ENCODE results near the gene HLF. TPM values are rescaled to one million over a fixed set of nuclear protein-coding genes. Genes with fewer than 3 reads are reported as not detected.

HLF gene
- total RNA-seq = 1 to 10 TPM in 1 of 2 donors, under 1 TPM in 1; 0.11 to 1.8 TPM

GRCh38 chr17:55264645-55265298 lies at the start of gene HLF:
Gene HLF (plus strand): TSS chr17:55264960. CDS start chr17:55265485, 525 bp downstream.
- Mint-ChIP-seq H3K27ac (peak within 1 kb of the TSS in 1 of 2 donors; percentile 44), H3K36me3 (peaks cover 0 to 16% of the 10 kb centered on the region in 2 donors), H3K9me3 (no peaks in the 10 kb centered on the region)
- ATAC-seq = peak; percentile 75 to 98
- DNase-seq (ENCODE audit: low spot score in 2 of 2) = peak in 1 of 2 donors; percentile 78

- no peaks in the 10 kb centered on the region for H3K36me3 Mint-ChIP-seq
- no peak overlapping the region for H3K27ac Mint-ChIP-seq
- no peaks in the 10 kb centered on the region for H3K9me3 Mint-ChIP-seq
- DNase-seq (ENCODE audit: low spot score in 2 of 2) (no peak), ATAC-seq (no peak)
These were observed 49.0 kb upstream of the HLF start for GRCh38 chr17:55215711-55216110.

- ATAC-seq = no peak
- no peak for DNase-seq (ENCODE audit: low spot score in 2 of 2)
- H3K9me3 Mint-ChIP-seq = no peaks in the 10 kb centered on the region
- no peaks in the 10 kb centered on the region for H3K36me3 Mint-ChIP-seq
- no peak overlapping the region for H3K27ac Mint-ChIP-seq
These were observed 47.9 kb upstream of the HLF start for GRCh38 chr17:55216888-55217287.

- Mint-ChIP-seq H3K9me3 (no peaks in the 10 kb centered on the region), H3K36me3 (no peaks in the 10 kb centered on the region), H3K27ac (no peak overlapping the region)
- ATAC-seq (no peak), DNase-seq (ENCODE audit: low spot score in 2 of 2) (no peak)
These were observed 45.3 kb upstream of the HLF start for GRCh38 chr17:55219459-55219858.

GRCh38 chr17:55219934-55220333 lies 44.8 kb upstream of the HLF start:
- ATAC-seq (no peak), DNase-seq (ENCODE audit: low spot score in 2 of 2) (no peak)
- Mint-ChIP-seq H3K36me3 (no peaks in the 10 kb centered on the region), H3K9me3 (no peaks in the 10 kb centered on the region), H3K27ac (no peak overlapping the region)

- no peaks in the 10 kb centered on the region for H3K36me3 Mint-ChIP-seq
- no peaks in the 10 kb centered on the region for H3K9me3 Mint-ChIP-seq
- ATAC-seq = no peak
- H3K27ac Mint-ChIP-seq = no peak overlapping the region
- no peak for DNase-seq (ENCODE audit: low spot score in 2 of 2)
These were observed 41.2 kb upstream of the HLF start for GRCh38 chr17:55223524-55223923.

- no peak for ATAC-seq
- no peaks in the 10 kb centered on the region for H3K9me3 Mint-ChIP-seq
- H3K36me3 Mint-ChIP-seq = no peaks in the 10 kb centered on the region
These were observed 40.0 kb upstream of the HLF start for GRCh38 chr17:55224746-55225145.

GRCh38 chr17:55225237-55225636 lies 39.5 kb upstream of the HLF start:
- H3K36me3 Mint-ChIP-seq = no peaks in the 10 kb centered on the region
- DNase-seq (ENCODE audit: low spot score in 2 of 2) (no peak), ATAC-seq (no peak)
- H3K9me3 Mint-ChIP-seq = no peaks in the 10 kb centered on the region
- H3K27ac Mint-ChIP-seq = no peak overlapping the region

More at GRCh38 chr17:55224746-55225145, 40.0 kb upstream of the HLF start:
- no peak for DNase-seq (ENCODE audit: low spot score in 2 of 2)
- no peak overlapping the region for H3K27ac Mint-ChIP-seq

GRCh38 chr17:55228683-55229192 lies 36.0 kb upstream of the HLF start:
- H3K9me3 Mint-ChIP-seq = peaks cover 4% of the 10 kb centered on the region in 2 donors
- DNase-seq (ENCODE audit: low spot score in 2 of 2) (no peak), ATAC-seq (no peak)
- no peaks in the 10 kb centered on the region for H3K36me3 Mint-ChIP-seq
- no peak overlapping the region for H3K27ac Mint-ChIP-seq

GRCh38 chr17:55229276-55229675 lies 35.5 kb upstream of the HLF start:
- Mint-ChIP-seq H3K9me3 (peaks cover 4% of the 10 kb centered on the region in 2 donors), H3K36me3 (no peaks in the 10 kb centered on the region)
- no peak for ATAC-seq

GRCh38 chr17:55230716-55231115 lies 34.0 kb upstream of the HLF start:
- DNase-seq (ENCODE audit: low spot score in 2 of 2) = no peak
- Mint-ChIP-seq H3K27ac (no peak overlapping the region), H3K36me3 (no peaks in the 10 kb centered on the region), H3K9me3 (peaks cover 4% of the 10 kb centered on the region in 2 donors)
- no peak for ATAC-seq

More at GRCh38 chr17:55229276-55229675, 35.5 kb upstream of the HLF start:
- no peak for DNase-seq (ENCODE audit: low spot score in 2 of 2)
- H3K27ac Mint-ChIP-seq = no peak overlapping the region

GRCh38 chr17:55233840-55234239 lies 30.9 kb upstream of the HLF start:
- Mint-ChIP-seq H3K36me3 (no peaks in the 10 kb centered on the region), H3K9me3 (peaks cover 4% of the 10 kb centered on the region in 2 donors), H3K27ac (no peak overlapping the region)
- no peak for ATAC-seq
- DNase-seq (ENCODE audit: low spot score in 2 of 2) = no peak

GRCh38 chr17:55236316-55236715 lies 28.4 kb upstream of the HLF start:
- Mint-ChIP-seq H3K27ac (no peak overlapping the region), H3K9me3 (peaks cover 4% of the 10 kb centered on the region in 2 donors), H3K36me3 (no peaks in the 10 kb centered on the region)
- DNase-seq (ENCODE audit: low spot score in 2 of 2) (no peak), ATAC-seq (no peak)

- no peak for DNase-seq (ENCODE audit: low spot score in 2 of 2)
- no peak for ATAC-seq
- H3K36me3 Mint-ChIP-seq = no peaks in the 10 kb centered on the region
- H3K27ac Mint-ChIP-seq = no peak overlapping the region
- peaks cover 4% of the 10 kb centered on the region in 2 donors for H3K9me3 Mint-ChIP-seq
These were observed 27.5 kb upstream of the HLF start for GRCh38 chr17:55237268-55237667.

GRCh38 chr17:55237841-55238178 lies 26.9 kb upstream of the HLF start:
- DNase-seq (ENCODE audit: low spot score in 2 of 2) (no peak), ATAC-seq (no peak)
- Mint-ChIP-seq H3K27ac (peak overlapping the region in 1 of 2 donors; percentile 7), H3K36me3 (no peaks in the 10 kb centered on the region), H3K9me3 (peaks cover 3 to 4% of the 10 kb centered on the region in 2 donors)

- ATAC-seq (peak; percentile 96 to 98), DNase-seq (ENCODE audit: low spot score in 2 of 2) (peak; percentile 80)
- H3K27ac Mint-ChIP-seq = no peak overlapping the region
- no peaks in the 10 kb centered on the region for H3K36me3 Mint-ChIP-seq
- H3K9me3 Mint-ChIP-seq = no peaks in the 10 kb centered on the region
These were observed 26.4 kb upstream of the HLF start for GRCh38 chr17:55238179-55238930.

- ATAC-seq = peak in 1 of 2 donors; percentile 23
- no peaks in the 10 kb centered on the region for H3K9me3 Mint-ChIP-seq
- DNase-seq (ENCODE audit: low spot score in 2 of 2) = no peak
- no peaks in the 10 kb centered on the region for H3K36me3 Mint-ChIP-seq
- no peak overlapping the region for H3K27ac Mint-ChIP-seq
These were observed 25.8 kb upstream of the HLF start for GRCh38 chr17:55238931-55239297.

- Mint-ChIP-seq H3K9me3 (no peaks in the 10 kb centered on the region), H3K36me3 (no peaks in the 10 kb centered on the region), H3K27ac (no peak overlapping the region)
- ATAC-seq (no peak), DNase-seq (ENCODE audit: low spot score in 2 of 2) (no peak)
These were observed 23.7 kb upstream of the HLF start for GRCh38 chr17:55241097-55241496.

Measured in activated naive CD4-positive, alpha-beta T cell treated with anti-CD3 and anti-CD28 coated beads, Interleukin-2, amount 50 U/mL, for 72 hours (primary cell).